ENCODE results near the gene ZNF444.

The ZNF444 gene

GRCh38 chr19:56111601-56112312 is 29.3 kb upstream of the ZNF444 start:
- TF ChIP-seq CTCF (conservative IDR thresholded peaks at IDR 0.05; ENCODE audit: low read depth), result no peak
- peak; percentile 17 for DNase-seq (ENCODE audit: low spot score)
- peak overlapping the region; percentile 46 for H3K27ac ChIP-seq
- CTCF ChIA-PET, result interaction anchor here (0.7 to 0.8 kb wide), 2 partner anchors 31 to 36 kb away, joined by 3 read pairs; no protein-coding TSS in a partner anchor
- POLR2A ChIA-PET (ENCODE audit: low non-redundant PET), result no interaction called here

- ChIA-PET CTCF (interaction anchor here (0.6 to 0.7 kb wide), 2 partner anchors 31 to 46 kb away, joined by 3 to 5 read pairs; no protein-coding TSS in a partner anchor), POLR2A (ENCODE audit: low non-redundant PET) (no interaction called here)
- peak overlapping the region; percentile 46; the same call in 1 of the 2 replicates for H3K27ac ChIP-seq
- no peak for TF ChIP-seq CTCF (conservative IDR thresholded peaks at IDR 0.05; ENCODE audit: low read depth)
- DNase-seq (ENCODE audit: low spot score), result no peak
Measured at GRCh38 chr19:56112313-56112709, 28.8 kb upstream of the ZNF444 start.

GRCh38 chr19:56113074-56113632 is 27.9 kb upstream of the ZNF444 start:
- no peak overlapping the region for H3K27ac ChIP-seq
- no peak for DNase-seq (ENCODE audit: low spot score)
- no peak for TF ChIP-seq CTCF (conservative IDR thresholded peaks at IDR 0.05; ENCODE audit: low read depth)
- POLR2A ChIA-PET (ENCODE audit: low non-redundant PET), result no interaction called here
- CTCF ChIA-PET, result interaction anchor here (0.6 kb wide), 1 partner anchor 47 kb away, joined by 5 read pairs; no protein-coding TSS in a partner anchor

GRCh38 chr19:56114051-56114777 is 26.9 kb upstream of the ZNF444 start:
- ChIA-PET POLR2A (ENCODE audit: low non-redundant PET) (interaction anchor here (0.6 kb wide), 1 partner anchor 15 kb away, joined by 3 read pairs; no protein-coding TSS in a partner anchor), CTCF (interaction anchor here (0.6 kb wide), 1 partner anchor 15 kb away, joined by 3 read pairs; no protein-coding TSS in a partner anchor)
- H3K27ac ChIP-seq, result 0 out of 2 replicates have a peak overlapping the region, but pooled peaks have one; percentile 17
- TF ChIP-seq CTCF (conservative IDR thresholded peaks at IDR 0.05; ENCODE audit: low read depth), result no peak
- no peak for DNase-seq (ENCODE audit: low spot score)

GRCh38 chr19:56114778-56115110 is 26.3 kb upstream of the ZNF444 start:
- CTCF ChIA-PET, result interaction anchor here (0.6 kb wide), 1 partner anchor 15 kb away, joined by 3 read pairs; no protein-coding TSS in a partner anchor
- H3K27ac ChIP-seq, result 0 out of 2 replicates have a peak overlapping the region, but pooled peaks have one; percentile 17
- no peak for DNase-seq (ENCODE audit: low spot score)
- TF ChIP-seq CTCF (conservative IDR thresholded peaks at IDR 0.05; ENCODE audit: low read depth), result no peak
- POLR2A ChIA-PET (ENCODE audit: low non-redundant PET), result no interaction called here

- no peak for DNase-seq (ENCODE audit: low spot score)
- no peak for TF ChIP-seq CTCF (conservative IDR thresholded peaks at IDR 0.05; ENCODE audit: low read depth)
- ChIA-PET POLR2A (ENCODE audit: low non-redundant PET) (no interaction called here), CTCF (no interaction called here)
- H3K27ac ChIP-seq, result no peak overlapping the region
Measured at GRCh38 chr19:56115490-56115889, 25.6 kb upstream of the ZNF444 start.
